Body of pancreas (tissue), 4 donors: ENCODE results near the gene NOVA2. TPM values are rescaled to one million over a fixed set of nuclear protein-coding genes. Genes with fewer than 3 reads are reported as not detected.

Source experiments
- ATAC-seq: fragments of 150-250 bp; one replicate; pipeline ENCODE4 v1.9.1; 2016
- DNase-seq, 4 donors: peaks; one replicate each; pipeline ENCODE4 v3.0.0-alpha.2; 2019
- H3K27ac ChIP-seq, 4 donors: fragments of 200-600 bp; sonication (generic); 1 replicate in 3 of 4; 2 replicates in 1 of 4; pipeline versions ENCODE4 v1.5.1 to v1.6.1; 2016 to 2019; ENCODE audit warnings: mild to moderate bottlenecking in 1 of 4, mixed read lengths in 1 of 4, moderate library complexity in 1 of 4
- H3K27me3 ChIP-seq, 2 donors: fragments of 200-600 bp; sonication (generic); one replicate each; pipeline ENCODE4 v1.6.0; 2016; ENCODE audit warnings: mild to moderate bottlenecking in 1 of 2
- H3K36me3 ChIP-seq, 2 donors: fragments of 200-600 bp; sonication (generic); replicated peaks in 1 of 2; 2 replicates each; pipeline ENCODE4 v1.5.1; 2016; ENCODE audit warnings: low read depth in 2 of 2; ENCODE audit not compliant: insufficient read depth in 1 of 2
- H3K4me1 ChIP-seq: fragments of 200-600 bp; sonication (generic); one replicate; pipeline ENCODE4 v1.6.0; 2016
- H3K4me3 ChIP-seq, 2 donors: fragments of 200-600 bp; sonication (generic); 1 replicate in 1 of 2; 2 replicates in 1 of 2; pipeline ENCODE4 v1.5.1; 2016 to 2019
- H3K9me3 ChIP-seq, 3 donors: fragments of 200-600 bp; sonication (generic); 1 replicate in 2 of 3; 2 replicates in 1 of 3; pipeline ENCODE4 v1.5.1; 2016
- POLR2A ChIP-seq, 3 donors: fragments of 450-650 bp; IDR thresholded peaks; one replicate each; pipeline ENCODE4 v1.6.1; 2016; ENCODE audit warnings: antibody characterized with exemption in 3 of 3, mild to moderate bottlenecking in 2 of 3
- WGBS, 2 donors: methylation state at CpG; one replicate each; pipeline ENCODE4 v1.1.5; 2017; 5-methylcytosine and 5-hydroxymethylcytosine counted together
- intact Hi-C: fragments of 100-400 bp; cut with DNase I; formaldehyde crosslinking; loops from one replicate; pipeline ENCODE4 v1.15.1; 2023
- total RNA-seq, 2 donors: library from RNA; depleted of rRNA; stranded (reverse); fragments of >200 nt; gene quantifications; one replicate each; pipeline ENCODE4 v1.1.0, GENCODE V29; 2016
- TF ChIP-seq, protein P1 (sequence below), 7 experiments: fragments of 450-650 bp in 4 of 7; fragments of 200-600 bp in 3 of 7; sonication (generic) in 3 of 7; IDR thresholded peaks; one replicate each; pipeline ENCODE4 v1.5.1; 2016 to 2019; ENCODE audit warnings: antibody characterized with exemption in 7 of 7

The NOVA2 gene
- total RNA-seq, 2 donors from 2014 or later: 1.3 to 1.6 TPM

DNA sequence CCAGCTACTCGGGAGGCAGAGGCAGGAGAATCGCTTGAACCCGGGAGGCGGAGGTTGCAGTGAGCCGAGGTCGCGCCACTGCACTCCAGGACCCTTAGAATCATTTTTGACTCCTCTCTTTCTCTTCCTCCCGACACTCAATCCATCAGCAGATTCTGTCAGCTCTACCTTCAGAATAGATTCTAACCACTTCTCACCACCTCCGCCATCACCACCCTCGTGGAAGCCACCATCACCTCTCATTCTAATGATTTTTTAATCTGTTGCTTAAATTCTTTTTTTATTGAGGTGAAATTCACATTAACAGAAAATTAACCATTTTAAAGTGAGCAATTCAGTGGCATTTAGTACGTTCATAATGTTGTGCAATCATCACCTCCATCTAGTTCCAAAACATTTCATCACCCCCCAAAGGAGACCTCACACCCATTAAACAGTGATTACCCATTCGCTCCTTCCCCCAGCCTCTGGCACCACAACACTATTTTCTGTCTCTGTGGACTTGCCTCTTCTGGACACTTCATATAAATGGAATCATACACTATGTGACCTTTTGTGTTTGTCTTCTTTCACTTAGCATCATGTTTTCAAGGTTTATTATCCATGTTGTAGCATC lies 16.6 kb upstream of the NOVA2 start:
- H3K4me3 ChIP-seq: no peak overlapping the region
- H3K36me3 ChIP-seq: no peaks in the 10 kb centered on the region
- H3K27ac ChIP-seq: no peak overlapping the region
- DNase-seq (no peak), ATAC-seq (no peak)
- intact Hi-C loops: no loop called here
- no peaks in the 10 kb centered on the region for H3K27me3 ChIP-seq
- H3K4me1 ChIP-seq: peaks cover 6% of the 10 kb centered on the region
- 66 to 74% methylated on average over 12 of the region's 12 CpGs for WGBS, 2 donors
- H3K9me3 ChIP-seq: no peaks in the 10 kb centered on the region
- TF ChIP-seq, protein P1, sequence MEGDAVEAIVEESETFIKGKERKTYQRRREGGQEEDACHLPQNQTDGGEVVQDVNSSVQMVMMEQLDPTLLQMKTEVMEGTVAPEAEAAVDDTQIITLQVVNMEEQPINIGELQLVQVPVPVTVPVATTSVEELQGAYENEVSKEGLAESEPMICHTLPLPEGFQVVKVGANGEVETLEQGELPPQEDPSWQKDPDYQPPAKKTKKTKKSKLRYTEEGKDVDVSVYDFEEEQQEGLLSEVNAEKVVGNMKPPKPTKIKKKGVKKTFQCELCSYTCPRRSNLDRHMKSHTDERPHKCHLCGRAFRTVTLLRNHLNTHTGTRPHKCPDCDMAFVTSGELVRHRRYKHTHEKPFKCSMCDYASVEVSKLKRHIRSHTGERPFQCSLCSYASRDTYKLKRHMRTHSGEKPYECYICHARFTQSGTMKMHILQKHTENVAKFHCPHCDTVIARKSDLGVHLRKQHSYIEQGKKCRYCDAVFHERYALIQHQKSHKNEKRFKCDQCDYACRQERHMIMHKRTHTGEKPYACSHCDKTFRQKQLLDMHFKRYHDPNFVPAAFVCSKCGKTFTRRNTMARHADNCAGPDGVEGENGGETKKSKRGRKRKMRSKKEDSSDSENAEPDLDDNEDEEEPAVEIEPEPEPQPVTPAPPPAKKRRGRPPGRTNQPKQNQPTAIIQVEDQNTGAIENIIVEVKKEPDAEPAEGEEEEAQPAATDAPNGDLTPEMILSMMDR (IDR thresholded peaks at IDR 0.05): no peak
- TF ChIP-seq POLR2A (IDR thresholded peaks at IDR 0.05): no peak

DNA sequence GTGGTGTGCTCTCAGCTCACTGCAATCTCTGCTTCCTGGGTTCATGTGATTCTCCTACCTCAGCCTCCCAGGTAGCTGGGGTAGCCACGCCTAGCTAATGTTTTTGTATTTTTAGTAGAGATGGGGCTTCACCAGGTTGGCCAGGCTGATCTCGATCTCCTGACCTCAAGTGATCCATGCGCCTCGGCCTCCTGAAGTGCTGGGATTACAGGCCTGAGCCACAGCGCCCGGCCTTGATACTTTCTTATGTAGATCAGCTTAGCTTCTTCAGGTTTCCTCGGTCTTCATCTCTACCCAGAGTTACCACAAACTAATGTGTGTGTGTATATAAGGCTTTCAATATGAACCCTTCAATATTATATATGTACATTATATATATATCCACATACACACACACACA lies 11.7 kb upstream of the NOVA2 start:
- intact Hi-C loops: no loop called here
- no peaks in the 10 kb centered on the region for H3K9me3 ChIP-seq
- no peaks in the 10 kb centered on the region for H3K4me1 ChIP-seq
- no peaks in the 10 kb centered on the region for H3K27me3 ChIP-seq
- WGBS, 2 donors: 72 to 80% methylated on average over 7 of the region's 7 CpGs
- TF ChIP-seq, protein P1 (IDR thresholded peaks at IDR 0.05): no peak
- no peak for TF ChIP-seq POLR2A (IDR thresholded peaks at IDR 0.05)
- DNase-seq (no peak), ATAC-seq (no peak)
- no peak overlapping the region for H3K27ac ChIP-seq
- H3K36me3 ChIP-seq: no peaks in the 10 kb centered on the region
- H3K4me3 ChIP-seq: no peak overlapping the region

DNA sequence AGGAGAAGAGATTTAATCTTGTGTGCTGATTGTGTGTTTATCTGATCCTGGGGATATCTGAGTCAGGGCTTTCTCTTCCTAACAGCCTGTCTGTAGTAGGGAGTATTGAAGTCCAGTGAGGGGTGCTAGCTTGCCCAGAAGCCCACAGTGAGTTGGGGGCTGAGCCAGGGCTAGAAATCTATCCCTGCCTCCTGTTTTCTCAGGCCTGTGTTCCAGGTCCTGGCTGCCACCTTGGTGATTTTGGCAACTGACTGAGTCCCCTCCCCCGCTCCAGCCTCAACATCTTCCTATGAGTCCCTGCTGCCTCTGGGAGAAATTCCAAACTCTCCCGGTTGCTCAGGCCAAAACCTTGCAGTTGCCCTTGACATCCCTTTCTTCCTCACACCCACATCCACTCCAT lies 7.7 kb upstream of the NOVA2 start:
- no peaks in the 10 kb centered on the region for H3K4me1 ChIP-seq
- no peak for TF ChIP-seq POLR2A (IDR thresholded peaks at IDR 0.05)
- no peaks in the 10 kb centered on the region for H3K27me3 ChIP-seq
- 45 to 47% methylated on average over 2 of the region's 2 CpGs for WGBS, 2 donors
- DNase-seq (no peak), ATAC-seq (no peak)
- H3K27ac ChIP-seq: no peak overlapping the region
- intact Hi-C loops: no loop called here
- H3K4me3 ChIP-seq: no peak overlapping the region
- H3K9me3 ChIP-seq: no peaks in the 10 kb centered on the region
- H3K36me3 ChIP-seq: no peaks in the 10 kb centered on the region

DNA sequence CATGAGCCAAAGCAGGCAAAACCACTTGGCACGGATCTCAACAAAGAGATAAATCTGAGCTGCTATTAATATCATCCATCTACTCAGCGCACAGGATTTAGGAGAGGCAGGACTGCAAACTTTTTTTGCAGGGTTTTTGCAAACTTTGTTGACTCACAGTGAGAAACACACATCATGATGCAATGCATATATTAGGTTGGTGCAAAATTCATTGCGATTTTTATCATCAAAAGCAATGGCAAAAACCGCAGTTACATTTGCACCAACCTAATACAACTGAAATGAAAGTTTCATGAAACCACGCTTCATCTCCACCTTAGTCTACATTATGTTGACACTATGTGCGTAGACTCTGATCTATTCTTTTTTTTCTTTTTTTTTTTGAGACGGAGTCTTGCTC lies 4.5 kb upstream of the NOVA2 start:
- TF ChIP-seq, protein P1 (IDR thresholded peaks at IDR 0.05): no peak
- no peak for TF ChIP-seq POLR2A (IDR thresholded peaks at IDR 0.05)
- intact Hi-C loops: no loop called here
- WGBS, 2 donors: 60 to 66% methylated on average over 6 to 7 of the region's 7 CpGs

DNA sequence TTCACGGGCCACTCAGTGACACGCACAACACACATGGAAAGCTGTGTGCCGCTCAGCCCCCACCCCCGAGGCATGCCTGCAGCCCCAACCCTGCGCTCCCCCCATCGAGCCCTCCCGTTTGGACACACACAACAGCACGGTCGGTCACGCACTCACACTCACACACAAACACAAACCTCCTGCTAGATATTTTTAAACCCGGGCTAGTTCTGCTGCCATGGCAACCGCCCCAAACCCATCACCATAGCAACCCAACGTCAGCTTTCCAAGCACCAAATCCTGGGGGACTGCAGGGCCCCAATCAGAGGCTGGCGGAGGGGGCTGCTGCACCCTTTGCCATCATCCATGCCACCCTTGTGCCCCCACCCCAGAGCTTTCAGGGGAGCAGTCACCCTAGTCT lies 2.5 kb upstream of the NOVA2 start:
- Histone ChIP-seq H3K27ac (no peak overlapping the region), H3K27me3 (no peaks in the 10 kb centered on the region), H3K4me3 (no peak overlapping the region), H3K9me3 (no peaks in the 10 kb centered on the region), H3K4me1 (peaks cover 7% of the 10 kb centered on the region), H3K36me3 (no peaks in the 10 kb centered on the region)
- intact Hi-C loops: no loop called here
- 38 to 50% methylated on average over 4 to 14 of the region's 14 CpGs for whole genome bisulfite sequencing, 2 donors
- TF ChIP-seq POLR2A (IDR thresholded peaks at IDR 0.05): no peak
- TF ChIP-seq, protein P1 (IDR thresholded peaks at IDR 0.05): no peak
- DNase-seq (no peak), ATAC-seq (no peak)

More for the DNA sequence above, 4.5 kb upstream of the NOVA2 start:
- H3K27ac ChIP-seq: no peak overlapping the region
- DNase-seq (no peak), ATAC-seq (no peak)
- H3K36me3 ChIP-seq: no peaks in the 10 kb centered on the region
- H3K27me3 ChIP-seq: no peaks in the 10 kb centered on the region
- H3K4me1 ChIP-seq: peaks cover 7% of the 10 kb centered on the region
- H3K9me3 ChIP-seq: no peaks in the 10 kb centered on the region
- no peak overlapping the region for H3K4me3 ChIP-seq
